Measurements from ENCODE around the gene AJUBA.

AJUBA gene

GRCh38 chr14:23021434-23021833 lies 39.1 kb upstream of the AJUBA start:
- H3K9ac ChIP-seq (ENCODE audit: low read length) = no peak overlapping the region
- no peak overlapping the region for H3K27ac ChIP-seq (ENCODE audit: low read length)
- H4K20me1 ChIP-seq (ENCODE audit: insufficient read depth, low read length) = no peaks in the 10 kb centered on the region
- no peak for TF ChIP-seq EZH2phosphoT487 (IDR thresholded peaks at IDR 0.05; ENCODE audit: low read depth)
- TF ChIP-seq CTCF (IDR thresholded peaks at IDR 0.05; ENCODE audit: low read depth, low read length) = no peak
- H3K27me3 ChIP-seq (ENCODE audit: low read depth, low read length) = no peaks in the 10 kb centered on the region
- no peaks in the 10 kb centered on the region for H3K79me2 ChIP-seq (ENCODE audit: low read length)
- no peaks in the 10 kb centered on the region for H3K4me1 ChIP-seq (ENCODE audit: low read length)
- no peak overlapping the region for H3K4me2 ChIP-seq (ENCODE audit: low read length)
- H3K4me3 ChIP-seq (ENCODE audit: low read length) = no peak overlapping the region
- peaks cover 27% of the 10 kb centered on the region for H3K36me3 ChIP-seq (replicated peaks; ENCODE audit: low read depth, low read length)
- H2AFZ ChIP-seq (ENCODE audit: low read depth, low read length) = no peak overlapping the region
- no peaks in the 10 kb centered on the region for H3K9me3 ChIP-seq (ENCODE audit: insufficient read depth, low read length)

- Histone ChIP-seq H3K27me3 (ENCODE audit: low read depth, low read length) (no peaks in the 10 kb centered on the region), H3K9me3 (ENCODE audit: insufficient read depth, low read length) (no peaks in the 10 kb centered on the region), H3K9ac (ENCODE audit: low read length) (no peak overlapping the region), H2AFZ (ENCODE audit: low read depth, low read length) (no peak overlapping the region), H3K27ac (ENCODE audit: low read length) (no peak overlapping the region), H3K36me3 (replicated peaks; ENCODE audit: low read depth, low read length) (peaks cover 17% of the 10 kb centered on the region), H3K79me2 (ENCODE audit: low read length) (no peaks in the 10 kb centered on the region), H3K4me3 (ENCODE audit: low read length) (no peak overlapping the region), H3K4me1 (ENCODE audit: low read length) (no peaks in the 10 kb centered on the region), H4K20me1 (ENCODE audit: insufficient read depth, low read length) (no peaks in the 10 kb centered on the region), H3K4me2 (ENCODE audit: low read length) (no peak overlapping the region)
- TF ChIP-seq CTCF (IDR thresholded peaks at IDR 0.05; ENCODE audit: low read depth, low read length) = no peak
Measured at GRCh38 chr14:23020143-23021128, 38.1 kb upstream of the AJUBA start.

GRCh38 chr14:23018107-23018506 lies 35.8 kb upstream of the AJUBA start:
- Histone ChIP-seq H2AFZ (ENCODE audit: low read depth, low read length) (no peak overlapping the region), H3K9me3 (ENCODE audit: insufficient read depth, low read length) (no peaks in the 10 kb centered on the region), H3K4me2 (ENCODE audit: low read length) (no peak overlapping the region), H3K27ac (ENCODE audit: low read length) (no peak overlapping the region), H3K4me3 (ENCODE audit: low read length) (no peak overlapping the region), H4K20me1 (ENCODE audit: insufficient read depth, low read length) (no peaks in the 10 kb centered on the region), H3K4me1 (ENCODE audit: low read length) (no peaks in the 10 kb centered on the region), H3K36me3 (replicated peaks; ENCODE audit: low read depth, low read length) (no peaks in the 10 kb centered on the region), H3K27me3 (ENCODE audit: low read depth, low read length) (no peaks in the 10 kb centered on the region), H3K9ac (ENCODE audit: low read length) (no peak overlapping the region), H3K79me2 (ENCODE audit: low read length) (no peaks in the 10 kb centered on the region)
- no peak for TF ChIP-seq EZH2phosphoT487 (IDR thresholded peaks at IDR 0.05; ENCODE audit: low read depth)
- no peak for TF ChIP-seq CTCF (IDR thresholded peaks at IDR 0.05; ENCODE audit: low read depth, low read length)

GRCh38 chr14:23017091-23017490 lies 34.7 kb upstream of the AJUBA start:
- Histone ChIP-seq H3K36me3 (replicated peaks; ENCODE audit: low read depth, low read length) (no peaks in the 10 kb centered on the region), H3K27me3 (ENCODE audit: low read depth, low read length) (no peaks in the 10 kb centered on the region), H3K9ac (ENCODE audit: low read length) (no peak overlapping the region), H3K27ac (ENCODE audit: low read length) (no peak overlapping the region), H3K9me3 (ENCODE audit: insufficient read depth, low read length) (no peaks in the 10 kb centered on the region), H3K4me3 (ENCODE audit: low read length) (no peak overlapping the region), H2AFZ (ENCODE audit: low read depth, low read length) (no peak overlapping the region), H4K20me1 (ENCODE audit: insufficient read depth, low read length) (no peaks in the 10 kb centered on the region), H3K4me2 (ENCODE audit: low read length) (no peak overlapping the region), H3K79me2 (ENCODE audit: low read length) (no peaks in the 10 kb centered on the region), H3K4me1 (ENCODE audit: low read length) (no peaks in the 10 kb centered on the region)
- TF ChIP-seq EZH2phosphoT487 (IDR thresholded peaks at IDR 0.05; ENCODE audit: low read depth) (no peak), CTCF (IDR thresholded peaks at IDR 0.05; ENCODE audit: low read depth, low read length) (no peak)
